Measurements from ENCODE around the gene NSUN4.

DNA sequence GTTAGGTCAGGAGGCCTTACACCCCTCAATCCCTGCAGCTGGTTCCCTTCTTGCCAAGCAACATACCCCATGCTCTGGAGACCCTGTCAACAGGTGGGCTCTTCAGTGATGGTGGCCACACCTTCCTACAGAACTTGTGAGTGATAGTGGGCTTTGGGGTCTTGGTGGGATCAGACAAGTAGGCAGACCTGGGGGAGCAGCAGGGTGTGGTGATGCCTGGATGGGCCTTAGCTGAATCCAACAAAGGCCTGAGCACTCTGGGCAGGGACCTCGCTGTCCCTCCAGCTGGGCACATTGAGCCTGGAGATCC lies 68.4 kb downstream of the NSUN4 start:
- TF ChIP-seq EP300 (IDR thresholded peaks at IDR 0.05), result no peak
- TF ChIP-seq, protein P1, sequence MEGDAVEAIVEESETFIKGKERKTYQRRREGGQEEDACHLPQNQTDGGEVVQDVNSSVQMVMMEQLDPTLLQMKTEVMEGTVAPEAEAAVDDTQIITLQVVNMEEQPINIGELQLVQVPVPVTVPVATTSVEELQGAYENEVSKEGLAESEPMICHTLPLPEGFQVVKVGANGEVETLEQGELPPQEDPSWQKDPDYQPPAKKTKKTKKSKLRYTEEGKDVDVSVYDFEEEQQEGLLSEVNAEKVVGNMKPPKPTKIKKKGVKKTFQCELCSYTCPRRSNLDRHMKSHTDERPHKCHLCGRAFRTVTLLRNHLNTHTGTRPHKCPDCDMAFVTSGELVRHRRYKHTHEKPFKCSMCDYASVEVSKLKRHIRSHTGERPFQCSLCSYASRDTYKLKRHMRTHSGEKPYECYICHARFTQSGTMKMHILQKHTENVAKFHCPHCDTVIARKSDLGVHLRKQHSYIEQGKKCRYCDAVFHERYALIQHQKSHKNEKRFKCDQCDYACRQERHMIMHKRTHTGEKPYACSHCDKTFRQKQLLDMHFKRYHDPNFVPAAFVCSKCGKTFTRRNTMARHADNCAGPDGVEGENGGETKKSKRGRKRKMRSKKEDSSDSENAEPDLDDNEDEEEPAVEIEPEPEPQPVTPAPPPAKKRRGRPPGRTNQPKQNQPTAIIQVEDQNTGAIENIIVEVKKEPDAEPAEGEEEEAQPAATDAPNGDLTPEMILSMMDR (IDR thresholded peaks at IDR 0.05), result no peak

All from gastroesophageal sphincter (tissue), 3 donors.